ENCODE results near the gene CPTP.
A peak's percentile ranks its signal among the peaks of the same experiment; 100 is the strongest.

The CPTP gene

DNA sequence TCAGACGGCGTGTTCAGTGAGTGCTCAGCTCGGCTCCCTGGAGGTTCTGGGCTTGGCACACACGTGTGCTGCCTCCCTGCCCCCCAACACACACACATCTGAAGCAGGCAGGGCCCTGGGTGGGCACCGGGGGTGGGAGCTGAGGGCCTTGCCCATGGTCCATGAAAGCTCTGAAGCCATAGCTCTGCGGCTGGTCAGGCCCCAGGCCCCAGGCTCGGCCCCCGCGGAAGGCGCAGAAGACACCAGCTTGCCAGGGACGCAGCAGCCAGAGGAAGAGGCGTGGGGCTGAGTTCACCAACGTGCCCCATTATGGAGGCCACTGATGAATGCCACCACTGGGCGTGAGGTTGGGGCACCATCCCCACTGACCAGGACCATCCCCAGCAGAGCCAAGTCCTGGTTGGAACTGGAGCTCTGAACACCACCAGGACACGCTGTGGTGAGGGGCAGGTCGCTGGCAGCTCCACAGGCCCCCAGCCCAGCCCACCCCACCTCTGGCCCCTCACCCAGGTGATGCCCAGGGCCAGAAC, 46.2 kb downstream of the CPTP start:
- DNase-seq = no peak

DNA sequence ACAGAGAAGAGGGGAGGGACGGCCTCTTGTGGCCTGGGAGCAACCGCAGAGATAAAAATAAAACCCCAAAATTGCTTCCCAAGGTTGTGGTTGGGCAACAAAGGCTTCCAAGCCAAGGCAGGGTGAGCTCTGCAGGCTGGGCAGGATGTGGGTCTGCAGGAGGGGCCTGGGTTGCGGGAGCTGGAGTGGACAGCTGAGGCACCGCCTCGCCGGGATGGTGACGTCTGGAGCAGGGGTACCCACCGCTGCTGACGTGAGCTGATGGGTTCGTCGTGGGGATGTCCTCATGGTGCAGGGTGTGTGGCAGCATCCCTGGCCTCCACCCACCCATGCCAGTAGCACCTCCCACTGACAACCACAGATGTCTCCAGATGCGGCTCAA, 46.8 kb downstream of the CPTP start:
- peak; percentile 85 for DNase-seq

DNA sequence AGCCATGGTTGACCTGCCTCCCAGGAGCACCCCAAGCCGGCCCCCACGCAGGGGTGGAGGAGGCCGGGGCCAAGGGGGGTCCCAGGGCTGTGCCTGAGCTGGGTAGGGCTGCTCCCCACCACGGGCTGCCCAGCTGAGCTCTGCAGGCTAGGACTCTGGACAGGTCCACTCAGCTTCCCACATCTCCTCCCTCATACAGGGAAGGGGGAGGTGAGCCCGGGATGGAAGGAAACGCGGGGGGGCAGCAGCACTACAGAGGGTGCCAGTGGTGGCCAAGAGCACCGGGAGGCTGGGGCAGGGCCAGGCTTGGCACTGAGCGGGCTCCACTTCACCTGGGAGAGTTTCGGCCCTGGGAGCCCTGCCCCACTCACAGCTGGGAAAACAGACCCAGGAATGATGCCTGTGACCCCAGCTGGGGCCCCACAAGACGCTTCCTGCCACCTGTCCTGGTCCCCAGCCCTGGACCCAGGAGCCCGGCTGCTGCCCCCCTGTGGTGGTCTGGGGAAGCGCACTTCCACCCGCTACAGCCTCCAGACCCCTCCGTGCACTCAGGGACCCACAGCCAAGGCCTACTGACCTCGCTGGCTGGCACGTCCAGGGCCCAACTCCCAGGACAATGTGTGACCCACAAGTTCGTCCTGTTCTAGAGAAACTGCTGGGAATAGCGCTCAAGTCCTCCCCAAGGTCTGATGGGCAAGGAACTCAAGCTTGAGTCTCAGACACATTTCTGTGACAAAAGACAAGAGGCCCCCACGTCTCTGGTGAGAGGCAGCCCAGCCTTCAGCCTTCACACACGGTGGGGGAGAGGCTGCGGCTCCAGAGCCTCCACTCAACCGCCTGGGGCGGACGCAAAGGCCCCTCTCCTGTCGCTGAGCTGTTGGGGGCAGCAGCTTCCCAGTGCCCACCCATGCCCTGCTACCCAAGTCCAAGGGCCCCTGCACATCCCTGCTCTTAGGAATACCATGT, 47.4 kb downstream of the CPTP start:
- DNase-seq = peak; percentile 66

DNA sequence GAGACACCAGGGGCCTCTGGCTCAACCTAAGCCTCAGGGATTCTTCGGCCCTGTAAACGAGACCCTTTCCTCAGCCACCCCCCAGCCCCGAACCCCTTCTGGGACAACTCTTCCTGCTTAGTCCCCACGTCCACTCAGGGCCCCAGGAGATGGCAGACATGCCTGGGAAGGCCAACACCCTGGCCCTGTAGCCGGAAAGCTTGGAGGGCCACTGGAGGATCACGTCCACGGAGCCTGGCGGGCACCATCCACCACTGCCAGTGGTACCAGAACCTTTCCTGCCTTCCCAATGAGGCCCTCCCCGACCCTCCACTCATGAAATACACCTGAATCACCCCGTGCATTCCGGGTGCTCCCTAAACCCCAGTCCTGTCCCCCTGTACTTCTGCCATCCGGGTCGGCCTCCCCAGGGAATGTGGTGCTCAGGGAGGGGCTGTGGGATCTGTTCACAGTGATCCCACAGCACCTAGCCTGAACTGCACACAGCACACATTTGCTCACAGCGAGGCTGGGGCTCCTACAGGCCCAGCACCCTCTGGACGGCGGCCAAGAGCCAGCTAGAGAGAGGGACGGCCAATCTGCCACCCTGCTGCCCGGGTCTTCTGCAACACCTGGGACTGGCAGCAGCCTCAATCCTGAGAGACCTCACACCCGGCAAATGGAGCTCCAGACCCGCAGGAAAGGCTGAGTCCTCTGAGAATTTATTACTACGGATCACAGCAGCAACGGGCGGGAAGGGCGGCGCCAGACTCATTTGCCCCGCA, 48.6 kb downstream of the CPTP start:
- DNase-seq = no peak

DNA sequence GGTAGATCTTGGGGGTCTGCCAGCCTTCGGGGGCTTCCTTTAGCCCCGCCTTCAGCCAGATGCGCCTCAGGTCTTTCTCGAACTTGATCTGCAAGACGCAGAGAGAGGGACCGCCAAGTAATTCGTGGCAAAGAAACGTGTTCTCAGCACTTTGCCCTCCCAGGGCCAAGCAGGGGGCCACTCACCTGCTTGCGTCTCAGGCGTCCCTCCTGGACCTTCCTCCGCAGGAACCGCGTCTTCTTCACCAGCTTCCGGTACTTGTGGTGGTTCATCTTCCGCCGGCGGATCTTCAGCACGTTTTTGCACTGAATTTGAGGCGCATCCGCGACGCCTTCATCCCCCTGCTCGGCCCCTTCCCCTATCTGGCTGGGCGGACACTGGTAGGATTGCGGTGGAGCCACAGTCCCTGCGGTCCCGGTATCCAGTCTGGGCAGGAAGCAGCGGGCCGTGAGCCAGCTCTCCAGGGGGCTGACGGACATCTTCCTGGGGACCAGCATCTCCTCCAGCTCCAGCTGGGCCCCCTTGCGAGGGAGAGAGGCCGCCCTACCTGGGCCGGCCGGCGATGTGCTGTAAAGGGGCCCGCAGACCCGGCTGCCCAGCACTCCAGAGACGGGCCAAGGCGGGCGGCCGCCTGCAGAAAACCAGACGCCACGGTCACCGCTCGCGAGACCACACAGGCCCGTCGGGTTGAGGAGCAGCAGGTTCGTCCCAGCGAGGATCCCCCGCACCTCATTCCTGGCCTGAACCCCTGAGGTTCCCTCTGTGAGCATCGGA, 49.4 kb downstream of the CPTP start:
- no peak for DNase-seq

DNA sequence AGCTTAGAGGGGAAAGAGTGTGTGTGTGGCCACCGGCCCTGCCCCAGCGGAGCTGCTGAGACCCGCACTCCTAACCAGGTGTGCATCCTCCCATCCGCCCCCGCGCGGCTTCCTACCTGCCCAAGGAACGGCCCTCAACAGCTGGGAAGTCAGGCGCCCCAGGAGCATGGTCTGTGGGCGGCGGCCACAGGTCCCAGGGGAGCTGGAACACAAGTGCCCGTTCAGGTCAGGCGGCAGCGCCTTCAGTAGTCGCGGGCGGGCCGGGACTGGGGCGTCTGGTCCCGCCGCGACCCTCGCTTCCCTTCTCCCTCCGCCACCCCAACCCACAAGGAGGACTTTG, 50.0 kb downstream of the CPTP start:
- DNase-seq = no peak

DNA sequence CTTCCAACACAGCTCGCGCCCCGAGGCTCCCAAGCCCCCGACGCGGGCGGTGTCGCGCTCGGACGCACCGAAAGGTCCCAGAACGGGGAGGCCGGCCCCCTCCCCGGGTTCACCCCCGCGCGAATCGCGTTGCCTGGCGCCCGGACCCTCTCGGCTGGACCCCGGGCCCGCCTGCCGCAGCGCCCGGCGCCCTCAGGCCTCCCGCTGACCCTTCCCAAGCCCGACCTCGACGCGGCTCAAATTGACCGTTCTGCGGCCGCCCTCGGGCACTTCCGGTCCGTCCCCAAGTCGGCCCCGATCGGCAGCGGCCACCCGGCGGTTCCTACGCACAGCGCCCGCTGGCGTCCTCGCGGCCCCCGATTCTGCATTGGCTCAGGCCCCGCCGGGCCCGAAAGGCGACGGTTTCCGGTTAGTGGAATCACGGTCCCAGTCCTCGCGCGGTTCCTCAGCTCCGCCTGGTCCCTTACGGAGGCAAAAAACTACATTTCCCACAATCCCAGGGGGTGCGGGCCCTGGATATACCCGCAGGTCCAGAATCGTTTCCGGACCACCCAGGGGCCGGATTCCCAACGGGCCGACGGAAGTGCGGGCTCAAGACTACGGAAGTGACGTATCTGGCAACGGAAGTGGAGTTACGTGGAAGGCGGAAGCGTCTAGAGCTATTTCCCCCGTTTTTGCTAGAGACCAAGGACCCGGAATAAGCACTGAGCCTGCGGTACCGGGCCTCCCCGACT, 50.5 kb downstream of the CPTP start, which contains the start of gene AURKAIP1:
Gene AURKAIP1, minus strand, starts transcription at position 279 of the 734 bp plus-strand sequence. CDS start 451 bp downstream, outside the sequence.
- peak; percentile 99 for DNase-seq

DNA sequence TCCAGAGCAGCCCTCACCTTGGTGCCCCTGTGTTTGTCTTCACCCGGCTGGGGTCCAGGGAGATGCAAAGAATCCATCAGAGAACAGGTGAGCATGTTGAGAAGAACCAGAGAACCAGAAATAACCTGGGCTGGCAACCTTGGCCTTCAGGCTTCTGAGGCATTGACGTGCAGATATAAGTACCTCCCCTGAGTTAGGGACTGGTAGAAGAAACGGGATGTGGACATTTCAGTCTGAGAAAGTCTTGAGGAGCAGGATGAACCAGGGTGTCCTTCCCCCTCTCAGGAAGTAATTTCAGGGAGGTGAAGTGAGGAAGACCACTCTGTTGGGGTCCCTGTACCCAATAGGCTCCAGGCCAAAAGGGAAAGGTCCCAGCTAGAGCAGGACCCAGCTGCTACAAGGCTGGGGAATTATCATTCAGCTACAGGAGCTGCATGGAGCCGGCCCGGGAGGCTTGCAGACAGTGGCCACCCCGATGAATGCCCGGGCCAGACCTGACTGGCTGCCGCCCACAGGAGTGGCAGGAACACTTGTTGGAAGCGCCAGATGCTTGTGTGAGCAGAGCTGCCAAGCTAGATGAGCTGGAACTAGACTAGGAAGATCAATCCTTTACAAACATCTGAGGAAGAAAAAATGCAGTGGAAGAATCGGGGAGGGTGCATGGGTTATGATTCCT, 52.1 kb downstream of the CPTP start:
- no peak for DNase-seq

DNA sequence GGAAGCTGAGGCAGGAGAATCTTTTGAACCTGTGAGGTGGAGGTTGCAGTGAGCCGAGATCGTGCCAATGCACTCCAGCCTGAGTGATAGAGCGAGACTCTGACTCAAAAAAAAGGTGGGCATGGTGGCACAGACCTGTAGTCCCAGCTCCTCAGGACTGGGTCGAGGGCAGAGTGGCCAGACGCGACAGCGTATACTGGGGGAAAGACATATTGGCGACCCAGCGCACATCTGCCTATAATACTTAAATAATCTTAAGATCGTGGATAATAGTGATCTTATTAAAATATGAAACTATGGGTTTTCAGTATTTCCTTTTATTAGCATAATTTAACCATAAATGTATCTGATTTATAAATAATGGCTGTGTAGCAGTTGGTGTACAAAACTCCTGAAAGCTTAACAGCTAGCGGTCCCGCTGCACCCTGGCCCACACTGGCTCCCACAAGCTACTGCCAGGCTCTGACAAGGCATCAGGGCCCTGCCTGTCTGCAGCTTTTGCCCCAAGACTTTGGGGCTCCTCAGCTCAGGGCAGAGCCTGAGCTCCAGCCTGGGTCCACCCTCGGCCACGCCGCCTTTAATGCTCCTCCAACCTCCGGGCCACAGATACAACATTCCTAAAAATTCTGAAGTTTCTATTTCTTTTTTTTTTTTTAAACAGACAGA, 53.1 kb downstream of the CPTP start:
- no peak for DNase-seq
